Measurements from ENCODE around the gene CACNA1D. TPM values are rescaled to one million over a fixed set of nuclear protein-coding genes. Genes with fewer than 3 reads are reported as not detected.

The CACNA1D gene
- total RNA-seq, 2 donors from 2014 or later, result 9.9 to 20.4 TPM

- 64 to 73% methylated on average over 5 of the region's 5 CpGs for WGBS, 2 donors
- Histone ChIP-seq H3K4me3 (no peak overlapping the region), H3K27me3 (peaks cover 0 to 4% of the 10 kb centered on the region in 2 donors), H3K4me1 (peaks cover 24% of the 10 kb centered on the region), H3K27ac (peak overlapping the region in 2 of 4 donors; percentile 6 to 45), H3K9me3 (no peaks in the 10 kb centered on the region), H3K36me3 (replicated peaks in 1 of 2; ENCODE audit: insufficient read depth in 1 of 2, low read depth in 2 of 2) (no peaks in the 10 kb centered on the region)
- no peak for TF ChIP-seq POLR2A (IDR thresholded peaks at IDR 0.05)
- TF ChIP-seq CTCF (IDR thresholded peaks at IDR 0.05), result no peak
- ATAC-seq (no peak), DNase-seq (no peak)
- intact Hi-C loops (cut with DNase I), result no loop called here
These were observed 58.8 kb downstream of the CACNA1D start for GRCh38 chr3:53553200-53553599.

- intact Hi-C loops (cut with DNase I), result no loop called here
- ATAC-seq (peak; percentile 61), DNase-seq (no peak)
These were observed 60.2 kb downstream of the CACNA1D start for GRCh38 chr3:53554559-53555067.

GRCh38 chr3:53555068-53555588, 60.7 kb downstream of the CACNA1D start:
- ATAC-seq, result peak; percentile 77
- peak in 2 of 4 donors; percentile 18 to 28 for DNase-seq
- intact Hi-C loops (cut with DNase I), result no loop called here

More at GRCh38 chr3:53554559-53555067, 60.2 kb downstream of the CACNA1D start:
- peak overlapping the region in 3 of 4 donors; percentile 14 to 65 (median 42) for H3K27ac ChIP-seq
- no peaks in the 10 kb centered on the region for H3K9me3 ChIP-seq
- peaks cover 0 to 4% of the 10 kb centered on the region in 2 donors for H3K27me3 ChIP-seq
- 68 to 80% methylated on average over 4 of the region's 4 CpGs for WGBS, 2 donors
- TF ChIP-seq POLR2A (IDR thresholded peaks at IDR 0.05) (no peak), CTCF (IDR thresholded peaks at IDR 0.05) (no peak)
- peaks cover 24% of the 10 kb centered on the region for H3K4me1 ChIP-seq
- no peak overlapping the region for H3K4me3 ChIP-seq
- H3K36me3 ChIP-seq (replicated peaks in 1 of 2; ENCODE audit: insufficient read depth in 1 of 2, low read depth in 2 of 2), result no peaks in the 10 kb centered on the region

GRCh38 chr3:53566461-53567145, 72.2 kb downstream of the CACNA1D start:
- no peaks in the 10 kb centered on the region for H3K4me1 ChIP-seq
- no peak for TF ChIP-seq POLR2A (IDR thresholded peaks at IDR 0.05)
- intact Hi-C loops (cut with DNase I), result no loop called here
- no peak overlapping the region for H3K27ac ChIP-seq
- H3K9me3 ChIP-seq, result no peaks in the 10 kb centered on the region
- 80 to 81% methylated on average over 10 to 11 of the region's 11 CpGs for WGBS, 2 donors
- no peak overlapping the region for H3K4me3 ChIP-seq
- no peak for ATAC-seq
- no peak for DNase-seq
- no peaks in the 10 kb centered on the region for H3K36me3 ChIP-seq (replicated peaks in 1 of 2; ENCODE audit: insufficient read depth in 1 of 2, low read depth in 2 of 2)
- H3K27me3 ChIP-seq, result no peaks in the 10 kb centered on the region

More at GRCh38 chr3:53555068-53555588, 60.7 kb downstream of the CACNA1D start:
- no peaks in the 10 kb centered on the region for H3K36me3 ChIP-seq (replicated peaks in 1 of 2; ENCODE audit: insufficient read depth in 1 of 2, low read depth in 2 of 2)
- no peak overlapping the region for H3K4me3 ChIP-seq
- peaks cover 24% of the 10 kb centered on the region for H3K4me1 ChIP-seq
- H3K9me3 ChIP-seq, result no peaks in the 10 kb centered on the region
- 51 to 60% methylated on average over 4 of the region's 4 CpGs for WGBS, 2 donors
- TF ChIP-seq POLR2A (IDR thresholded peaks at IDR 0.05), result no peak
- no peak for TF ChIP-seq CTCF (IDR thresholded peaks at IDR 0.05)
- peak overlapping the region in 3 of 4 donors; percentile 42 to 65 (median 53) for H3K27ac ChIP-seq
- peaks cover 0 to 4% of the 10 kb centered on the region in 2 donors for H3K27me3 ChIP-seq

- intact Hi-C loops (cut with DNase I), result no loop called here
- Histone ChIP-seq H3K27ac (no peak overlapping the region), H3K4me3 (no peak overlapping the region), H3K9me3 (no peaks in the 10 kb centered on the region), H3K36me3 (replicated peaks in 1 of 2; ENCODE audit: insufficient read depth in 1 of 2, low read depth in 2 of 2) (no peaks in the 10 kb centered on the region), H3K4me1 (no peaks in the 10 kb centered on the region), H3K27me3 (no peaks in the 10 kb centered on the region)
- ATAC-seq (no peak), DNase-seq (no peak)
- TF ChIP-seq CTCF (IDR thresholded peaks at IDR 0.05) (no peak), POLR2A (IDR thresholded peaks at IDR 0.05) (no peak)
- 48 to 49% methylated on average over 2 of the region's 2 CpGs for WGBS, 2 donors
These were observed 75.7 kb downstream of the CACNA1D start for GRCh38 chr3:53570081-53570480.

Measured in body of pancreas (tissue), 4 donors.